Esophagus muscularis mucosa (tissue), 3 donors: ENCODE results near the gene NRP1.

Experiments
- CTCF ChIP-seq, 3 experiments: fragments of 200-600 bp in 2 of 3; fragments of 450-650 bp in 1 of 3; sonication (generic) in 2 of 3; IDR thresholded peaks; one replicate each; pipeline ENCODE4 v1.5.1; 2017 to 2019; ENCODE audit warnings: antibody characterized with exemption in 3 of 3, mild to moderate bottlenecking in 2 of 3, moderate library complexity in 1 of 3
- POLR2A ChIP-seq: fragments of 450-650 bp; IDR thresholded peaks from one replicate; pipeline ENCODE4 v1.6.1; 2017; ENCODE audit warnings: antibody characterized with exemption, moderate library complexity, mild to moderate bottlenecking, low read depth
- POLR2AphosphoS5 ChIP-seq, 2 donors: sonication (generic); formaldehyde crosslinking; IDR thresholded peaks; one replicate each; pipeline ENCODE4 v1.6.1; 2017; ENCODE audit warnings: antibody characterized with exemption in 2 of 2

DNA sequence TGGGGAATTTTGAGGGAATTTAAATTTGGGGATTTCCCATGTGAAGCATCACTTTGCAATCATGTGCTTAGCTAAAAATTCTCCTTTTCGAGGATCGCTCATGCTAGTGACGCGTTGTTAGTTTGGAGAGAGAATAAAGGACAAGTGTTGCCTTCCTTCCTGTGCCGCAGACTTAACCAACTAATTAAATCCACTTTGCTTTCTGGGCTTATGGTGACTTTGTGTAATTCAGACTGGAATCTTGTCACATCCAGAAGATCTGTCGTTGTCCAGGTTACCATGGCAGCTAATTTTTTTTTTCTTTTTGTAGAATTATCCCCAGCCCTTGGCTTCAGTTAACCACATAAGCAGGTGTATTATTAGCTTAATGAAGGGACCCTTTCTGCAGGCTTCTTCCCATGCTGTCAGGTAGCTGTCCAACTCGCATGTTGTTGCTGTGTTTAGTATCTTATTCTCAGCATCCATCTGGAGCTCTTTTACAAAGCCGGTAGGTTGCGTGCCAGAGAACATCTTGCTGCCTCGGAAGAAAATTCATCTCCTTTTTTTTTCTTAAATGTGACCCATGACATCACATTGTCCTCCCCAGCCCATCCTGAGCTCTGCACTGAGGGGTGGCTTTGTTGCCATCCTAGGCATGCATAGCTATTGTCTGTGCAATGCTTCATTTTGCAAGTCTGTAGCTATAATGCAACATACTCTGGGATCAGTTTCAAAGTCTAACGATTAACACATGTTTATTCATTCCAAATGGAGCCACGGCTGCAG, 47.2 kb upstream of the NRP1 start:
- TF ChIP-seq CTCF (IDR thresholded peaks at IDR 0.05) (no peak), POLR2A (no peak), POLR2AphosphoS5 (IDR thresholded peaks at IDR 0.05) (no peak)
